GM20431 (cell line): ENCODE data around the gene FAF2.

Experiments used
- in situ Hi-C: fragments of 300-500 bp; cut with MseI, MboI; formaldehyde crosslinking; loops from one replicate; pipeline ENCODE4 v1.15.0; 2020; ENCODE audit warnings: low sequenced_read_pairs; ENCODE audit not compliant: unreplicated experiment

Gene FAF2

DNA sequence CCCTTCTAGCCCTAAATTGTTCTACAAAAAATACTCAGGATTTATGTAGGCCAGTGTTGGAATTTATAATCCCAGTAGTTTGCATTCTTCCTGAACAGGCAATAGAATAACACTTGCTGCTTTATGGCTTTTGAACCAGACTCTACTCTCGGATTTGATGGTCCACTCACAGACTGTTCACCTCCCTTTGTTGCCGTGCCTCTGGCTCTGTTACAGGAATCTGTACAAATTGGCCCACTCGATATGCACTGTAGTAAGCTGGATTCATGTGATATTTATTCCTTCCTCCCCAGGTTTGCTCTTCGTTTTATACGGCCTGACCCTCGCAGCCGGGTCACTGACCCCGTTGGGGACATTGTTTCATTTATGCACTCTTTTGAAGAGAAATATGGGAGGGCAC is 43.7 kb downstream of the FAF2 start:
- in situ Hi-C loops = no loop called here

- in situ Hi-C loops = no loop called here
Measured at GRCh38 chr5:176492431-176492830, 44.2 kb downstream of the FAF2 start.

DNA sequence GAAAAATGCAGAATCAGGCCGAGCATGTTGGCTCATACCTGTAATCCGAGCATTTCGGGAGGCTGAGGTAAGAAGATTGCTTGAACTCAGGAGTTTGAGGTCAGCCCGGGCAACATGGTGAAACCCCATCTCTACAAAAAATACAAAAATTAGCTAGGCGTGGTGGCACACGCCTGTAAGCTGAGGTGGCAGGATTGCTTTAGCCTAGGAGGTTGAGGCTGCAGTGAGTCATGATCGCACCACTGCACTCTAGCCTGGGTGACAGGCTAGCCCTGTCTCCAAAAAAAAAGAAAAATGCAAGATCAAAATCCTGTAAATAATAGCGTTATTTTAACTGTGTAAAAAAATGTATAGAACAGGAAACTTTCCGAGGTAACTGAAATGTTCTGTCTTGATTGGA is 49.7 kb downstream of the FAF2 start:
- in situ Hi-C loops = no loop called here

DNA sequence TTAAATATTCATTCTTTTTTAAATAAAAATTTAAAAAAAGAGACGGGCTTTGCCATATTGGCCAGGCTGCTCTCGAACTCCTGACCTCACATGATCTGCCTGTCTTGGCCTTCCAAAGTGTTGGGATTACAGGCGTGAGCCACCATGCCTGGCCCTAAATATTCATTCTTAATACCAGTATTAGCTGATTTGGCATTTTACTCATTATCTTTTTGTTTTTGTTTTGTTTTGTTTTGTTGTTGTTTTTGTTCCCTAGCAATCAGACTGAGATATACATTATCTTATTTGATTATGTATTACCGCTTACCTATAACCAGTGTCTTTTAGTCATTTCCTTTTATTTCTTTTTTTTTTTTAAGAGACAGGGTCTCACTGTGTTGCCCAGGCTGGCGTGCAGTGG is 51.1 kb downstream of the FAF2 start:
- in situ Hi-C loops = no loop called here

- in situ Hi-C loops = no loop called here
Measured at GRCh38 chr5:176500511-176500910, 52.3 kb downstream of the FAF2 start.

GRCh38 chr5:176501333-176501732 is 53.1 kb downstream of the FAF2 start:
- in situ Hi-C loops = no loop called here

DNA sequence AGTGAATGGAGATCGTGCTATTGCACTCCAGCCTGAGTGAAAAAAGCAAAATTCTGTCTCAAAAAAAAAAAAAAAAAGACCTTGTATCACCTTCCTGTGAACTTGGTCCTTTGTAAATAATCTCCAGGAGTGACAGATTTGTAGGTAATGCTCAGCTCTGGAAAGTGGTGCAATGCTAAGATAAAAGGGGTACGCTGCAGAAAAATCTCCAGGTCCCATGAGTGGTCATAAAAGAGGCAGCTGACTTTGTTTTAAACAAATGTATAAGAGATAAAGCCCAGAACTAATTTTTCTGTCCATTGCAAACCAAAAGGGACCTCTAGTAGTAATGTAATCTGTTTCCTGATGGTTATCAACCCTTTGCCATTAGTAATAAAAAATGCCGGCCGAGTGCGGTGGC is 55.3 kb downstream of the FAF2 start:
- in situ Hi-C loops = no loop called here

DNA sequence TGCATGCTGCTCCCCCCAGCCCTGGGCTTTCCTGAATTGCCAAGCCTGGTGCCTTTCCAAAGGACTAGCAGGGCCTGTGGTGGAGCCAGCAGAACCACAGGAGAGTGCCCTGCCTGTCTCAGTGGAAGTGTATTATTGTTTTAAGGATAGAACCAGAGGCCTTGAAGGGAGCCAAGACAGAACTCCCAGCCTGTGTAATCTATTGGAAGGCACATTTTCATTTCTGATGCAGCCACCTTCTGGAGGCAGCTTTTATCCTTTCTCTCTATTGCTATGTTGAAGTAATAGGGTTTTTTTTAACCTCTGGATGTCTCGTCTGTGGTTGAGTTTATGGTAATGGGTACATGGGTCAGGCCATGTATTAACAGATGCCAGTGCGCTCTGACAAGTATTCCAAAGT is 59.7 kb downstream of the FAF2 start:
- in situ Hi-C loops = no loop called here

DNA sequence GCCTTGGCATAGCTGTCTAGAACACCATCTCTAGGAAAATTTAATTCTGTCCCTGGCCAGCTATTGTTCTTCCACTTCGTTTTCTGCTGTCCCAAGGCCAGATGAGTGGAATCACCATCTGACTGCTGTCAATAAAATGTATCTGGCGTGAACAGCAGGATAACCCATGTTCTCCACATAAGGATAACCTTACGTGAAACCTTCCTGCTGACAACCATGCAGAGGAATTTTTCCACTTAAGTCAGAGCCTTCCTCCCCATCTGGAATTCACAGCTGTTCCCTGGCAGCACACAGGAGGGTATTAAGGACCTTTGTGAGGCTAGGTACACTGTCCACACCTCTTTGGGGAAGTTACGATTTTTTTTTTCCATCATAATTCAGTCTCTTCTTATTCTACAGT is 60.4 kb downstream of the FAF2 start:
- in situ Hi-C loops = no loop called here

DNA sequence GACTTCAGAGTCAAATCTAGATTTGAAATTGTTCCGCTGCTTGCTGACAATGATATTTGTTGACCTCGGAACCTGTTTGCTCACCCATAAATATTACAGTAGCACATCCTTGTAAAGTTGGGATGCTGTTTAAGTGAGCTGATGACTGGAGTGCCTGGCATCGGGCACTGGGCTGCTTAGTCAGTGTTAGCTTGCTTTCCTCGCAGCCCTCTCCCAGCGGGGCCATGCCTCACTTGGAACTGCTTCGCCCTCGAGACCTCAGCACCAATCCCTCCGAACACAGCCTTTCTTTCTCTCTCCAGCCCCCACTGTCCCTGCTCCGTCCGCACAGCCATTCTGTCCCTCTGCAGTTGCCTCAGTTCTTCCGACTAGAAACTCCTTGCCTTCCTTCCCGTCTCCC is 65.6 kb downstream of the FAF2 start:
- in situ Hi-C loops = no loop called here

DNA sequence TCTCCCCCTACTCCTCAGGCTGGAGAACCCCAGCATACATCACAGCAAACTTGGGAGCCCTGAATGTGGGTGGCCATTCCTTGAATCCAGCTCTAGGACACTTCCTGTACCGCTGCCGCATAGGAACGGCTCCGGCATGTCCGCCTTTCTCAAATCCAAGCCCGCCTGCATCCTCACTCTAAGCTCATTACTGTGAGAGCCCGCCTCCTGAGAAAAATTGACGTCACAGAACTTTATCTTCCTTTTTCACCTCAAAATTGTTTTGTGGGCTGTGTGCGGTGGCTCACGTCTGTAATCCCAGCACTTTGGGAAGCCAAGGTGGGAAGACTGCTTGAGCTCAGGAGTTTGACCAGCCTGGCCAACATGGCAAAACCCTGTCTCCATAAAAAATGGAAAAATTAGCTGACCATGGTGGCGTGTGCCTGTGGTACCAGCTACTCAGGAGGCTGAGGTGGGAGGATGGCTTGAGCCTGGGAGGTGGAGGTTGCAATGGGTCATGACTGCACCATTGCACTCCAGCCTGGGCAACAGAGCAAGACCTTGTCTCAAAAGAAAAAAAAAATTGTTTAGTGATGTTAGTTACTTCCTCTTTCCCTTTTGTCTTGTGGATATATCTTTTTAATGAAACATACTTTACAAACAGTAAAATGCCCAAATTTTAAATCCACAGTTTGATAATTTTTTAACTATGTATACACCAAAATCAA is 66.2 kb downstream of the FAF2 start:
- in situ Hi-C loops = no loop called here

DNA sequence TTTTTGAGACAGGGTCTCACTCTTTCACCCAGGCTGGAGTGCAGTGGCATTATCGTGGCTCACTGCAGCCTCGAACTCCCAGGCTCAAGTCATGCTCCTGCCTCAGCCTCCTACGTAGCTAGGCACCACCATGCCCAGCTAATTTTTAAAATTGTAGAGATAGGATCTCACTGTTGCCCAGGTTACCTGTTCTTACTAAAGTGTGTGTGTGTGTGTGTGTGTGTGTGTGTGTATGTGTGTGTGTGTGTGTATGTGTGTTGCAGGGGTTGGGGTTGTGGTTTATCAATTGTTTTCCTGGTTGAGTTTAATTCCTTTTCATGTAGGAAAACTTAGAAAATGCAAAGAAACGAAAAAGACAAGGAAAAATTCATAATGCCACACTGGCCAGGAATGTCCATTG is 67.2 kb downstream of the FAF2 start:
- in situ Hi-C loops = no loop called here

- in situ Hi-C loops = no loop called here
Measured at GRCh38 chr5:176517053-176517661, 69.0 kb downstream of the FAF2 start.

- in situ Hi-C loops = no loop called here
Measured at GRCh38 chr5:176519810-176520720, 71.9 kb downstream of the FAF2 start.

DNA sequence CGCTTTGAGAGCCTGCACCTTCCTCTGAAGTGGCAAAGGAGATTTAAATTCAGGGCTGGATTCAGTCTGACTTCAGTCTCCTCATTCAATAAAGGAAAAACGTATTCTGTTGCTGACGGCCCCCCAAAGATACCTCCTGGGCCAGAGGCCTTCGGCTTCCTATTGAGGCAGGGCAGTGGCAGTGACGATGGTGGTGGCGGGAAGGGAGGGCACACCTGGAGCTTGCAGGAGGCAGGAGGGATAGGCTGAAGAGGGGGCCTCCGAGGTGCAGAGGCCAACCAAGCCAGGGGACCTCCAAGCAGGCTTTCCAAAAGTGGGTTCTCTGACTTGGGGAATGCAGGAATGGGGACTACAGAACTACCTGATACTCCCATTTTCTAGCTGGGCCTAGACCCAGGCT is 73.1 kb downstream of the FAF2 start:
- in situ Hi-C loops = no loop called here

DNA sequence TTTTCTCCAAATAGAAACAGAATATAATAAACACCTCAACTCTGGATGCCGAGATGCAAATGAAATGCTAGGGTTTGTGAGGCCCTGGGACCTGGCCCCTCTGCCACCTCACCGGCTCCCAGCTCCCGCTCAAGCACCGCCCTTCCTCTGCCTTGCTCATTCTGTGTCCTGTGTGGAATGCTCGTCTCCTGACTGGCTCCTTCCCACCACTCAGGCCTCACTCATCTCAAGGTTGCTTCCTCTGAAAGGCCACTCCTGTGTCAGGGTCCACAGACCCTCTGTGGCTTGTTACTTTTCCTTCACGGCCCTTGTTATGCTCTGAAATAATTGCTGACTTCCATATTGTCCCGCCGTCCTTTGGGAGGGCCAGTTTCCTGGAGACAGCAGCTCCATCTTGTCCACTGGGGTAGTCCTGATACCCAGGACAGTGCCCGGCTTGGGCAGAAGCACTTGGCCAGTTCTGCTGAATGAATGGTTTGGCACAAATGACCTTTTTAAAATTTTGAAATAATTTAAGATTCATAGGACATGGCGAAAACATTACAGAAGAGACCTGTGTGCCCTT is 73.6 kb downstream of the FAF2 start:
- in situ Hi-C loops = no loop called here

DNA sequence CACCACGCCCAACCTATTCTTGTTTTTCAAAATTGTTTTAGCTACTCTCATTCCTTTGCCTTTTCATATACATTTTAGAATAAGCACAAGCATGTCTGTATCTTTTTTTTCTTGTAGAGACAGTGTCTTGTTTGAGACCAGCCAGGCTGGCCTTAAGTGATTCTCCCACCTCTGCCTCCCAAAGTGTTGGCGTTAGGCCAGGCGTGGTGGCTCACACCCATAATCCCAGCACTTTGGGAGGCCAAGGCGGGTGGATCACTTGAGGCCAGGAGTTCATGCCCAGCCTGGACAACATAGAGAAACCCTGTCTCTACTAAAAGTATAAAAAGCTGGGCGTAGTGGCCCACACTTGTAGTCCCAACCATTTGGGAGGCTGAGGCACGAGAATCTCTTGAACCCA is 76.0 kb downstream of the FAF2 start:
- in situ Hi-C loops = no loop called here

DNA sequence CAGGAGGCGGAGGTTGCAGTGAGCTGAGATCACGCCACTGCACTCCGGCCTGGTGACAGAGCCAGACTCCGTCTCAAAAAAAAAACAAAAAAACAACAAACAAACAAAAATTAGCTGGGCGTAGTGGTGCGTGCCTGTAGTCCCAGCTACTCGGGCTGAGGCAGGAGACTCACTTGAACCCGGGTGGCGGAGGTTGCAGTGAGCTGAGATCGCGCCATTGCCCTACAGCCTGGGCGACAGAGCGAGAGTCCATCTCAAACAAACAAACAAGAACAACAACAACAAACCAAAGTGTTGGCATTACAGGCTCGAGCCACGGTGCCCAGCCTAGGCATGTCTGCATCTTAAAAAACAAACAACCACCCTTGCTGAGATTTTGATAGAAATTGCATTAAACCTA is 76.8 kb downstream of the FAF2 start:
- in situ Hi-C loops = no loop called here

GRCh38 chr5:176525677-176526076 is 77.5 kb downstream of the FAF2 start:
- in situ Hi-C loops = no loop called here

DNA sequence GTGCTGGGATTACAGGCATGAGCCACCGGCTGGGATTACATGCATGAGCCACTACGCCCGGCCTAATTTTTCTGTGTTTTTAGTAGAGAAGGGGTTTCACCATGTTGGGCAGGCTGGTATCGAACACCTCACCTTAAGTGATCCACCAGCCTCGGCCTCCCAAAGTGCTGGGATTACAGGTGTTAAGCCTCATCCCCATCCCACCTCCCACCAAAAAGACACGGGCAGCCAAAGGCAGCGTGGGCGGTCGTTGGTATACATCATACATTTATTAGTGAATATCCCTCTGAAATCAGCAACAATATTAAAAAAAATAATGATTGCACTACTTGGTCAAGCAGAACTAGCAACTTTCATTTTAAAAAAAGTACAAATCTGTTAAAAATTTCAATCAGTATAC is 78.3 kb downstream of the FAF2 start:
- in situ Hi-C loops = no loop called here
